ENCODE measurements around the gene BST1.
"Not testable (repeated sequence)": the region's sequence is repeated elsewhere in the genome, so short reads cannot be mapped to it uniquely, and the experiment has no call there.

The BST1 gene

GRCh38 chr4:15711762-15712161, 8.9 kb downstream of the BST1 start:
- no peak for DNase-seq (ENCODE audit: low read depth)

DNA sequence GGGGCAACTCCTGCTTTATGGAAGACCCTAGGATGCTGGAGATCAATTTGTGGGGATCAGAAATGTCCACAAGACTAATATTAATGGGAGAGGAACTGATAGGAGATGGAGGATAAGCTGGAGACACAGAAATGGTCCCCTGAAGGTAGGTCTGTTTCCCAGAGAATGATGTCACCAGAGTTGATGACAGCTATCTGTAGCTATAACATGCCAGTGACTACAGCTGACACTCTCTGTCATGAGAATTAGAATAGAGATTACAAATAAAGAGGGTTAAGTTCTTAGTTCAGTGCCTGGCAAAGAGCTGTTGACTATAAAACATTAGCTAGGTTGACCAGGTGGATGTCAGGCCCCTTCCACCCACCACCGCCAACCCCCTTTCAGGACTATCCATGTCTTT, 9.3 kb downstream of the BST1 start:
- DNase-seq (ENCODE audit: low read depth) = no peak

DNA sequence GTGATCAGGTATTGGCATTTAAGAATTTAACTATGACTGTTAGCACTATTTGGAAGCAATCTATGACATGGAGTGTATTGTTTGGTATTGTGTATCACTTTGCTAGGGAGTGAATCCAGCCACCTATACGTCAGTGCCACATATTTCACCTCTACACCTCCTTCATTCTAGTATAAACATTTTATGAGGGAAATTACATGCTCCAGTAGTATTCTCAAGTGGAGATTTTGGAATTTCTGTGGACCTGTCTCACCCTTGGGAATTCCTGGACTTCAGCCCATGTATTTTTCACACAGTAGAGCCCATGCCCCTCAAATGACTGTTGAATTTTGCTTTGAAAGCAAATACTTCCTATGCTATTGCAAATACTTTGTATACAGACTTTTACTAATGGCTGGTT, 11.3 kb downstream of the BST1 start:
- no peak for DNase-seq (ENCODE audit: low read depth)

DNA sequence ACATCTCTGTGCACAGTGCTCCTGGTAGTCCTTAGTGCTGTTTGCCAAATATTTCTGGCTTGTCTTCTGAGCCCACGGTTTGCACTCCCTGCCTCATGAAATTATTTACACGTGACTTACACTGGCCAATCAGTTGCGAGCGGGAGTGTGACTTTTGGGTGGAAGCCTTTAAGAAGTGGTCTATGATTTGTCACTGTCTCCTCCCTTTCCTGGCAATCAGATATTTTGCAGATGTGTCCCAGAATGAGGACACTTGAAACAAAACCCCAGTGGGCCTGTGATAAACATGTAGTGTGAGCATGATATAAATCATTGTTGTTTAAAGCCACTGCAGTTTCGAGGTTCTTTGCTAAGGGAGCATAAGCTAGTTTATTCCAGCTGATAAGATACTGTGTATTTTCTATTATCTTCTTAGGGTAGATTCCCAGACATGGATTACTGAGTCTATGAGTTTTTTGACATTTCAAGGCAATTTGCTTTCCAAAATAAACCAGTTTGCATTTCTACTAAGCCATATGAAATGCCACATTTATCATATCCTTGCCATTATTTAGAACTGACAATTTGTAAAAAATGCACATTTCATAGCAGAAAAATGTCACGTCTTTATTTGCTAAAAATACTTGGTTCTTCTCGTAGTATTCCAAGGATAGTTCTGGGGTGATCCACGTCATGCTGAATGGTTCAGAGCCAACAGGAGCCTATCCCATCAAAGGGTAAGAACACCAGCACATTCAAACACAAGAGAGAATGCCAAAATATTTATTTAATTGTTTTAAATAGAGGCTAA, 12.0 kb downstream of the BST1 start:
- DNase-seq (ENCODE audit: low read depth) = no peak

DNA sequence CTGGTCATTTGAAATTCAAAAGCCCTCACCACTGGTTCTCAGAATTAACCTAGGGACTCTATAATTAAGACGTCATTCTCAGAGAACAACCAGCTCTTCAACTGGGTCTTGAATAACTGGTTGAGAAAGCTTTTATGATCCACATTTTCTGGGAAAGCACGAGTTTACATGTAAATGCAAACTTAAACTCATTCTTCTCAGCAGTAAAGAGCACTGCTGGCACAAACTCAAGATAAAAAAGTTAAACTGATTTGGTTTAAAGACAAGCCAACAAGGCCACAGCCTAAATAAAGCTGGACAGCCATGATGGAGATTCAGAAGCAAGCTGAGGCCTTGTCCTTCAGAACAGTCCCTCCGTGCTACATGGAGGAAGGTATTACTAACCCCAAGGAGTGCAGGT, 13.2 kb downstream of the BST1 start:
- no peak for DNase-seq (ENCODE audit: low read depth)

DNA sequence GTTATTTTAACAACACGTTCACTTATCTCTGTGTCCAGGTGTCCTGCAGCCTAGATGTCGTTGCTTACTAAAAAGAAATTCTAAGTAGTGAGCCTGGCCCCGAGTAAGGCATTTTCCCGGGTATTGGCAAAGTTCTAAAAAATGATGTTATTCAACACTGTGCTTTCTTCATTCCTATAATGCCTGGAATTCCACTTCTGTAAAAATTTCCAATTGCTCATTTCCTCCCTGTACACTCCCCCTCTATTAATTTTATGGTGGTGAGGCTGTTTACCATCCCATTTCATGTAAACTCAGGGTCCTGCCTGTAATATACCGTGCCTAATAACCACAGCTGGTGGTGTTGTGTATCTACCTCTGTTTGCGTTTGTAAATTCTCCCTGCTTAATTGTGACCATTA, 14.2 kb downstream of the BST1 start:
- no peak for DNase-seq (ENCODE audit: low read depth)

- DNase-seq (ENCODE audit: low read depth) = no peak
Observed at GRCh38 chr4:15717657-15718416, 15.0 kb downstream of the BST1 start.

GRCh38 chr4:15718465-15718864, 15.6 kb downstream of the BST1 start:
- no peak for DNase-seq (ENCODE audit: low read depth)

- DNase-seq (ENCODE audit: low read depth) = no peak
Observed at GRCh38 chr4:15718959-15719358, 16.1 kb downstream of the BST1 start.

DNA sequence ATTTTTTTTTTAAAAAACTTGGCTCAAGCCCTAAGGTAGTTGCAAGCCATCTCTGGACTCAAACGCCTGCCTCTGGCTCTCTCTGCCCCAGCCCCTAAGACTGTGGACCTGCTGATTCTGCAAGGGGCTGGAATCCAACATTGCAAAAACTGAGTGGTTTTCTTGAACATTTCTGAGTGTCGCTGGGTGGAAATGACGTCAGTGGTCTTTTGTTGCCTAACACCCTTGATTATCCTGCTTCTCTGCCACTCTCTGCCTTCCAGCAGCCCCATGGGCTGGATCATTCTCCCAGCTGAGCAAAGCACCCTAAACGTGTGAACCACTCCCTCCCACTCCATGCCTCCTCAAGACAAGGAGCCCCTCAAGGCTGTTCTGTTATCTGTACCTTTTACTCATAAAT, 16.6 kb downstream of the BST1 start:
- no peak for DNase-seq (ENCODE audit: low read depth)

DNA sequence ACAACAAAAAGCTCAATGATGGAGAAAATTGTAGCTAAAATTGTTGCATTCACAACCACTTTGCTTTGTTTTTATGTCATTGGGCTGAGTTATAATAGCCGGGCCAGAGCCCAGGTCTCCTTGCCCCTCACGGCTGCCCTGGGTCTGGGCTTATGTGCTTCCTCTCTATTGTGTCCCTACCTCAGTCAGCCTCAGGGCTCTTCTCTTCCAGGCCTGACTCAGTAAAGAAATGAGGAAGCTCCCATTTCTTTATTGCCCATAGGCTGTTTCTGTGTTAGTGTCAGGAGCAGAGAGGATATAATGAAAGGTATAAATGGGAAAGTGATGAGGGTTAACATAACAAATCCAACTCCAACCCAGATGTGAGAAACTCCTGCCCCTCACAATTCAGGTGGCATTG, 18.0 kb downstream of the BST1 start:
- no peak for DNase-seq (ENCODE audit: low read depth)

- DNase-seq (ENCODE audit: low read depth) = no peak
Observed at GRCh38 chr4:15725608-15726007, 22.7 kb downstream of the BST1 start.

GRCh38 chr4:15729910-15730533, 27.2 kb downstream of the BST1 start:
- DNase-seq (ENCODE audit: low read depth) = no peak

DNA sequence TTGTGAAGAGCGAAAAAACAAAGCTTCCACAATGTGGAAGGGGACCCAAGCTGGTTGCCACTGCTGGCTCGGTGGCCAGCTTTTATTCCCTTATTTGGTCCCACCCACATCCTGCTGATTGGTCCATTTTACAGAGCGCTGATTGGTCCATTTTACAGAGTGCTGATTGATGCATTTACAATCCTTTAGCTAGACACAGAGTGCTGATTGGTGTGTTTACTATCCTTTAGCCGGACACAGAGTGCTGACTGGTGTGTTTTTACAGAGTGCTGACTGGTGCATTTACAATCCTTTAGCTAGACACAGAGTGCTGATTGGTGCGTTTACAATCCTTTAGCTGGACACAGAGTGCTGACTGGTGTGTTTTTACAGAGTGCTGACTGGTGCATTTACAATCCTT, 30.2 kb downstream of the BST1 start:
- DNase-seq (ENCODE audit: low read depth) = not testable (repeated sequence)

DNA sequence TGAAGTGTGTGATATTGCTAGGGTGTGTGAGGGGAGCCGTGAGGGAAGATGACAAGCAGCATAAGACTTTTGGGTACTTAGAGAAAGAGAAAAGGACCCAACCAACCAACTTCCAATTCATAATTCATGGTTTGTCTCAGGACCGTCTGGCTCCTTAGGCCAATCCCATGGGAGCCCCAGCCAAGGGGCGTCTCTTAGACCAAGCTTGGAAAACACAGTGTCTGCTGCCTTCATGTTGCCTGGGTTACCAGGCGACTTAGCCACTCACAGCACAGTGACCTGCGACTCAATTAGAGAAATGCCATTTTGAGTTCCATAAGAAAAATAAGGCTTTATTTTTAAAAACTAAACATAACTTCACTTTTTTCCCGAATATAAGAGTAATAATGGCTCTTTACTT, 32.7 kb downstream of the BST1 start:
- DNase-seq (ENCODE audit: low read depth) = no peak

DNA sequence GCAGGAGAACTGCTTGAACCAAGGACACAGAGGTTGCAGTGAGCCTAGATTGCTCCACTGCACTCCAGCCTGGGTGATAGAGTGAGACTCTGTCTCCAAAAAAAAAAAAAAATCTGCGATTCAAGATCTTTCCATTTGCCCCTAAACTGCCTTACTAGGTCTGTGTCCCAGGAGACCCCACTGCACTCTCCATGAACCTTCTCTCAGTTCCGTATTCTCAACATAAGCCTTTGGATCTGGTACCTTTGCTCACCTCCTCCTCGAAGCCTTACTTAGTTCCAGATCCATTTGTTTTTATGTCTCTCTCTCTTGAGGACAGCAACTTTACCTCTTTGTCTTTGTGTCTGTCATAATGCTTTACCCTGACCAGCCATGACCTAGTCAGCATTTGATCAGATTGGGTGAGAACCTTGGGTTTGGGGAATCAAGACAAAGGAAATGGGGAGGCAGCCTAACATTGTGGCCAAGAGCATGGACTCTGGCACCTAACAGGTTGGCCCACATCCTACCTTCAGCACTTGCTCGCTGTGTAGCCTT, 33.7 kb downstream of the BST1 start:
- no peak for DNase-seq (ENCODE audit: low read depth)

DNA sequence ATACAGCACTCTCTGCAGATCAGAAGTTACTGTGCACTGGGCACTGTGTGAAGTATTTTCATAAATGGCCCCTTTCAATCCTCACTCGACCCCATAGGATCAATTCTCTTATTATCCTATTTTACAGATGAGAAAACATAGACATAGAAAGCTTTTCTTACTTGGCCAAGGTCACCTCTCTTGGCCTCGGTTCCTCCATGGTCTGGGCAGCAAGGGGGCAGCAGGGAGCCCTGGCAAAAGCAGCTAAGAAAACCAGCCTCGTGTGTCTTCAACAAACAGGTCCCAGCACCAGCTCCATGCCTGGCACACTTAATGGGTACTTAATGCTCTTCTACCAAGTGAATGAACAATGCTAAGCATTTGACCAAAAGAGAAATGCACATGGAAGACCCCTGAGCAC, 34.4 kb downstream of the BST1 start:
- no peak for DNase-seq (ENCODE audit: low read depth)

- DNase-seq (ENCODE audit: low read depth) = no peak
Observed at GRCh38 chr4:15738877-15739276, 36.0 kb downstream of the BST1 start.

DNA sequence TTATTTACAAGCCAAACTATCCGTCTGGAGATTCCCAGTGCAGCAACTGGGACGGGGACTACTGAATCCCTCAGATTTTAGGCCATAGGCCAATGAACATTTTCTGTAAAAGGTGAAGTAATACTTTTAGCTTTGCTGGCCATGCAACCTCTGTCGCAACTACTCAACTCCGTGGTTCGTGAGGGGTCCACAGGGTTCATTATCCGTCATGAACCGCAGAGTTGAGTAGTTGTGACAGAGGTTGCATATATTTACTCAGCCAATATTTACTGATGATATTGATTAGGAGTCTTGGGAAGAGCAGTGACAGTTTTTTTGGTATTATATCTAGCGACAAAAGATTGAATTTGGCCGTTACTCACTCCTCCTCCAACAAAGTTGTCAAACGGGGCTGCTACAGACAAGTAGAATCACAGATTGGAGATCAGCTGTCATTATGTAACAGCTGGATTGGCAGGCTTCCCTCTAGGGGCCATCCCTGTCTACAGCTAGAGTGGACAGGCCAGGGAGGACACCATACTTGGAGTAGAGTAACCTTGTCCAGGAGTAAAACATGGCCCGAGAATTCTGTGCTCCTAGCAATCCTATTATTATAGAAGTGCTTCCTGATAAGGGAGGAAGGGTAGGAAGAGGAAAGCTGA, 38.0 kb downstream of the BST1 start:
- no peak for DNase-seq (ENCODE audit: low read depth)

DNA sequence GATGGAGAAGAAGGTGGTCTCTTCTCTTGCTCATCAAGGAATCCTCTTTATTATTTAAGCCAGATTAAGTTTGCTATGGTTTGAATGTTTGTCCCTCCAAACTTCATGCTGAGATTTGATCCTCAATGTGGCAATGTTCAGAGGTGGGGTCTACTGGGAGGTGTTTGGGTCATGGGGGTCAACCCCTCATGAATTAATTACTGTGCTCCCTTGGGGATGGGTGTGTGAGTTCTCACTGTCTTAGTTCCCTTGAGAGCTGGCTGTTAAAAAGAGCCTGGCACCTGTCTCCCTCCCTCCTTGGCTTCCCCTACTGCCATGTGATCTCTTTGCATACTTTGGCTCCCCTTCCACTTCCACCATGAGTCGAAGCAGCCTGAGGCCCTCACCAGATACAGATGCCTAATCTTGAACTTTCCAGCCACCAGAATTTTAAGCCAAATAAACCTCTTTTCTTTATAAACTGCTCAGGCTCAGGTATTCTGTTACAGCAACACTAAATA, 39.3 kb downstream of the BST1 start:
- no peak for DNase-seq (ENCODE audit: low read depth)

DNA sequence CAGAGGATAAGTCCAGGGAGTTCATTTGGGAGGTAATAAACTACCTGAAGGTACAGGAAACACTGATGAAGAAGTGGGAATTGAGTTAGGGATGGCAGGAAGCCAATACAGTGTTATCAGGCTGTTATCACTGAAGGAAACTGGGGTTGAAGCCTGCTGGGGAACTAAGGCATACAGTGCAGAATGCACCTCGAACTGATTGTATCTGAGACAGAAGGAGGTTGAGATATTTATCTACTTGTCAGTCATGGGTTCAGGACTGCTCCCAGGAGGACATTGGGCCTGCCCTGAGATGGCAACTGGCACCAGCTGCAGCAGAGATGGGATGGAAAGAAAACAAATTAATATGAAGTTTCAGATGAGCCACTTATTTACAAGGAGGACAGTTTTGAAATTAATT, 39.8 kb downstream of the BST1 start:
- no peak for DNase-seq (ENCODE audit: low read depth)

DNA sequence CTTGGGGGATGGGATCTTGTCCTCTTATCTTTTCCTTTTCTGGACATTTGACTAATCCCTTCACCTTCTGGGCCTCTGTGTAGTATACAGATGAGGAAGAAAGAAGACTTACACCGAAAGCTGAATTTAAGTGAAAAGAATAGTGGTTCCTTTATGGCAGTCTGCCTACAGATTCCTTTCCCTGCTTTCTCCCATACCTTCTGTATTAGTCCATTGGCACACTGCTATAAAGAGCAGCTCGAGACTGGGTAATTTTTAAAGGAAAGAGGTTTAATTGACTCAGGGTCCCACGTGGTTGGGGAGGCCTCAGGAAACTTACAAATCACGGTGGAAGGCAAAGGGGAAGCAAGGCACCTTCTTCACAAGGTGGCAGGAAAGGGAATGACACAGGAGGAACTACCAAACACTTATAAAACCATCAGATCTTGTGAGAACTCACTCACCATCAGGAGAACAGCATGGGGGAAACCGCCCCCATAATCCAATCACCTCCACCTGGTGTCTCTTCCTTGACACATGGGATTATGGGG, 41.2 kb downstream of the BST1 start:
- no peak for DNase-seq (ENCODE audit: low read depth)

Measured in non-pigmented ciliary epithelial cell (primary cell).